ENCODE results near the gene CHD9. TPM values are rescaled to one million over a fixed set of nuclear protein-coding genes. Genes with fewer than 3 reads are reported as not detected.

Gene CHD9
- total and polyA plus RNA-seq, 9 of the 15 experiments (the other 6 are each of a cell fraction or from before 2014, with no cell fraction given) = 29.0 to 69.3 (median 40.6) TPM

GRCh38 chr16:53224951-53225533, 170.3 kb downstream of the CHD9 start (continued):
- peak; percentile 50; the same call in 1 of the 2 replicates for TF ChIP-seq ARID3A (IDR thresholded peaks at IDR 0.05; ENCODE audit: borderline replicate concordance, low read depth, low read length)
- no peak for TF ChIP-seq FOXA3 (CRISPR knock-in tag; conservative IDR thresholded peaks at IDR 0.05 in 1 of 2, IDR thresholded peaks at IDR 0.05 in 1 of 2)
- TF ChIP-seq BCLAF1 (IDR thresholded peaks at IDR 0.05; ENCODE audit: borderline replicate concordance in 1 of 2, control insufficient read depth in 1 of 2, low read depth in 2 of 2, low read length in 1 of 2) = no peak
- no peak for TF ChIP-seq CTBP1 (IDR thresholded peaks at IDR 0.05; ENCODE audit: borderline replicate concordance)
- no peak for TF ChIP-seq MTF1 (CRISPR knock-in tag; IDR thresholded peaks at IDR 0.05; ENCODE audit: borderline replicate concordance)
- no peak for TF ChIP-seq ZZZ3 (IDR thresholded peaks at IDR 0.05)
- TF ChIP-seq SAFB2 (IDR thresholded peaks at IDR 0.05; ENCODE audit: borderline replicate concordance, low read depth, low read length, severe bottlenecking) = no peak
- TF ChIP-seq MXD1 (CRISPR knock-in tag; IDR thresholded peaks at IDR 0.05; ENCODE audit: borderline replicate concordance, poor library complexity, severe bottlenecking) = no peak
- TF ChIP-seq JUND (IDR thresholded peaks at IDR 0.05; ENCODE audit: borderline replicate concordance, low read depth, low read length) = peak; percentile 64; the same call in 1 of the 2 replicates
- TF ChIP-seq JUND (tag; IDR thresholded peaks at IDR 0.05; ENCODE audit: borderline replicate concordance, low read depth, low read length) = peak; percentile 65; the same call in 2 of the 3 replicates
- TF ChIP-seq ID3 (CRISPR knock-in tag; IDR thresholded peaks at IDR 0.05) = no peak
- TF ChIP-seq ID3 (tag; IDR thresholded peaks at IDR 0.05) = no peak
- TF ChIP-seq ZNF232 (CRISPR knock-in tag; IDR thresholded peaks at IDR 0.05) = no peak
- TF ChIP-seq HNRNPUL1 (IDR thresholded peaks at IDR 0.05; ENCODE audit: low read length) = no peak
- no peak for TF ChIP-seq EZH2 (IDR thresholded peaks at IDR 0.05; ENCODE audit: borderline replicate concordance, low read depth, low read length)
- TF ChIP-seq ZNF583 (CRISPR knock-in tag; IDR thresholded peaks at IDR 0.05) = no peak
- TF ChIP-seq RFX5 (IDR thresholded peaks at IDR 0.05; ENCODE audit: low read depth, low read length) = no peak
